HepG2 (cell line): ENCODE measurements around the gene TFAP2A. TPM values are rescaled to one million over a fixed set of nuclear protein-coding genes. Genes with fewer than 3 reads are reported as not detected.

ENCODE experiments used
- ATF3 ChIP-seq: sonication (generic); formaldehyde crosslinking; IDR thresholded peaks from 2 replicates; pipeline ENCODE4 v1.4.0; 2020; ENCODE audit warnings: missing genetic modification reagents
- CBX2 ChIP-seq, 2 experiments: fragments of 200-600 bp in 1 of 2; sonication (generic); formaldehyde crosslinking in 1 of 2; IDR thresholded peaks; 2 replicates each; pipeline versions ENCODE4 v1.7.0 to v1.8.1; 2018 to 2022; ENCODE audit warnings: low read depth in 2 of 2, low read length in 1 of 2, mild to moderate bottlenecking in 1 of 2, missing genetic modification reagents in 1 of 2
- DNMT1 ChIP-seq: sonication (generic); formaldehyde crosslinking; IDR thresholded peaks from 2 replicates; pipeline ENCODE4 v1.5.1; 2020; ENCODE audit warnings: mild to moderate bottlenecking, missing genetic modification reagents
- GABPB1 ChIP-seq: IDR thresholded peaks from 2 replicates; pipeline ENCODE4 v1.6.1; 2016; ENCODE audit warnings: mild to moderate bottlenecking, missing genetic modification reagents, moderate library complexity, missing compliant biosample characterization
- IKZF1 ChIP-seq: fragments of 450-650 bp; IDR thresholded peaks from 2 replicates; pipeline ENCODE4 v1.7.1; 2016
- MAZ ChIP-seq, 2 experiments: sonication (generic) in 1 of 2; formaldehyde crosslinking in 1 of 2; IDR thresholded peaks; 2 replicates each; pipeline versions ENCODE4 v1.5.0 to v1.6.1; 2012 to 2020; ENCODE audit warnings: low read depth in 2 of 2, mild to moderate bottlenecking in 2 of 2, borderline replicate concordance in 1 of 2, improper control_type of control experiment in 1 of 2, low read length in 1 of 2, missing genetic modification reagents in 1 of 2, moderate library complexity in 1 of 2
- MTA3 ChIP-seq: sonication (generic); formaldehyde crosslinking; IDR thresholded peaks from 2 replicates; pipeline ENCODE4 v1.4.0; 2020; ENCODE audit warnings: missing genetic modification reagents
- MTF2 ChIP-seq: sonication (generic); formaldehyde crosslinking; IDR thresholded peaks from 2 replicates; pipeline ENCODE4 v1.5.0; 2020; ENCODE audit warnings: missing genetic modification reagents, borderline replicate concordance
- NFRKB ChIP-seq: fragments of 450-650 bp; IDR thresholded peaks from 2 replicates; pipeline ENCODE4 v1.6.1; 2017
- POLR2AphosphoS2 ChIP-seq: IDR thresholded peaks from 2 replicates; pipeline ENCODE4 v1.6.1; 2011; ENCODE audit warnings: low read depth, low read length, improper control_type of control experiment
- POLR2G ChIP-seq: fragments of 200-400 bp; formaldehyde crosslinking; IDR thresholded peaks from 2 replicates; pipeline ENCODE4 v1.6.1; 2018; ENCODE audit warnings: mild to moderate bottlenecking, low read depth, low read length, moderate library complexity
- RFX3 ChIP-seq: IDR thresholded peaks from 2 replicates; pipeline ENCODE4 v1.6.1; 2016; ENCODE audit warnings: missing biosample characterization, missing genetic modification reagents
- XBP1 ChIP-seq: sonication (generic); formaldehyde crosslinking; IDR thresholded peaks from 2 replicates; pipeline ENCODE4 v1.5.0; 2020; ENCODE audit warnings: missing genetic modification reagents
- ZFY ChIP-seq: sonication (generic); formaldehyde crosslinking; IDR thresholded peaks from 2 replicates; pipeline ENCODE4 v1.4.0; 2020; ENCODE audit warnings: missing genetic modification reagents
- ZKSCAN1 ChIP-seq: fragments of 150-350 bp; IDR thresholded peaks from 2 replicates; pipeline ENCODE4 v1.6.1; 2014; ENCODE audit warnings: low read length
- ZKSCAN5 ChIP-seq: sonication (generic); formaldehyde crosslinking; IDR thresholded peaks from 2 replicates; pipeline ENCODE4 v1.5.1; 2020; ENCODE audit warnings: mild to moderate bottlenecking, missing genetic modification reagents
- ZNF142 ChIP-seq: sonication (generic); formaldehyde crosslinking; IDR thresholded peaks from 2 replicates; pipeline ENCODE4 v1.4.0; 2020; ENCODE audit warnings: missing genetic modification reagents
- ZNF253 ChIP-seq: sonication (generic); formaldehyde crosslinking; IDR thresholded peaks from 2 replicates; pipeline ENCODE4 v1.8.0; 2022; ENCODE audit warnings: mild to moderate bottlenecking, missing genetic modification reagents, borderline replicate concordance
- ZNF329 ChIP-seq: sonication (generic); formaldehyde crosslinking; IDR thresholded peaks from 2 replicates; pipeline ENCODE4 v1.9.0; 2021; ENCODE audit warnings: low read depth, mild to moderate bottlenecking, missing genetic modification reagents
- ZNF383 ChIP-seq: sonication (generic); formaldehyde crosslinking; IDR thresholded peaks from 2 replicates; pipeline ENCODE4 v1.4.0; 2020; ENCODE audit warnings: missing genetic modification reagents, mild to moderate bottlenecking, borderline replicate concordance
- ZNF569 ChIP-seq: sonication (generic); formaldehyde crosslinking; IDR thresholded peaks from 2 replicates; pipeline ENCODE4 v1.5.0; 2020; ENCODE audit warnings: mild to moderate bottlenecking, missing genetic modification reagents, moderate library complexity, borderline replicate concordance
- ZNF629 ChIP-seq: sonication (generic); formaldehyde crosslinking; conservative IDR thresholded peaks from 2 replicates; pipeline ENCODE4 v1.5.0; 2020; ENCODE audit warnings: missing genetic modification reagents
- polyA plus RNA-seq, 8 experiments: library from polyadenylated mRNA; depleted of rRNA in 3 of 8; stranded (reverse) in 7 of 8; unstranded in 1 of 8; fragments of >200 nt; fragmentation: Illumina TruSeq in 4 of 8; extraction: Trizol in 4 of 8; gene quantifications; 2 replicates each; pipeline versions ENCODE4 v1.2.1 to v1.2.3, GENCODE V29; 2011 to 2016; ENCODE audit warnings: low read depth in 4 of 8, missing spikeins in 1 of 8, mixed read lengths in 1 of 8; ENCODE audit not compliant: insufficient read depth in 1 of 8
- total RNA-seq, 5 experiments: library from RNA; depleted of rRNA; stranded (reverse); fragments of >200 nt; fragmentation: Illumina TruSeq; extraction: Trizol; gene quantifications; 2 replicates each; pipeline ENCODE4 v1.2.3, GENCODE V29; 2016; ENCODE audit warnings: low read depth in 1 of 5
- TF ChIP-seq, protein P1 (sequence below): sonication (generic); formaldehyde crosslinking; conservative IDR thresholded peaks from 2 replicates; pipeline ENCODE4 v1.4.0; 2020; ENCODE audit warnings: missing genetic modification reagents
- TF ChIP-seq, protein P2 (sequence below): IDR thresholded peaks from 2 replicates; pipeline ENCODE4 v1.6.1; 2012; ENCODE audit warnings: inconsistent platforms

TFAP2A gene
- total and polyA plus RNA-seq, 2 of the 13 experiments (the other 11 are each of a cell fraction or from before 2014, with no cell fraction given), result not detected

DNA sequence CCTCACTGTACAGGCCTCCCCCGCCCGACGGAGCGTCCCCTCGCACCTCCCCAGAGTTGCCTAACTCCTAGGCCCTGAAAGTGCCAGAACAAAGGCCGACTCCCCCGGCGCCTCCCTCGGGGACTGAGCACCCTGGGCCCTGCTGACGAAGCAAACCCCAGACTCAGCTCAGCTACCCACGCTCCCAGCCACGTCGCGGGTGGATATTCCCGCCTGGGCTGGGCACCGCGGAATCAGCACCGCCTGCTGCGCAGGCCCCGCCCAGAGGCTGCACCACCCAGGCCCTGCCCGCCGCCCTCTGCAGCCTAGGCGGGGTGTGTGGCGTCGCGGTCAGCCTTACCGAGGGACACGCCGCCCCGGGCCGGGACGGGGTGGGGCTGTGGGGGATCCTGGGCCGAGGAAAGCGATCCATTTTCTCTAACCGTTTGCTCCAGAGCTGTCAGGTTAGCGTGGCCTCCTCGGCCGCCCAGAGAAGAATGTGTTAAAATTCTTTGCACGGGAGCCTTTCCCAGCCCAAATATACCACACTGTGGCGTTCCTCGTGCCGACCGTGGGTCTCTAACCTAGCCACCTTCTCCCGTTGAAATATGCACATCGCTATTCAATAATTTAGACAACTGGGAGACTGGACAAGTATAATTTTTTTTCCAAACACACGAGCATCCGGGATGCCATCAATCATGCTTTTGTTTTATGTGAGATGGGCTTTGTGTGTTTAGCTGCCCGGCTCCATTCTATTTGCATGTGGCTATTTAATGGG lies 31.4 kb downstream of the TFAP2A start (continued):
- TF ChIP-seq ZNF142 (CRISPR knock-in tag), result no peak
- no peak for TF ChIP-seq ZKSCAN5 (CRISPR knock-in tag)
- TF ChIP-seq ZNF329 (CRISPR knock-in tag), result no peak
- TF ChIP-seq, protein P1, sequence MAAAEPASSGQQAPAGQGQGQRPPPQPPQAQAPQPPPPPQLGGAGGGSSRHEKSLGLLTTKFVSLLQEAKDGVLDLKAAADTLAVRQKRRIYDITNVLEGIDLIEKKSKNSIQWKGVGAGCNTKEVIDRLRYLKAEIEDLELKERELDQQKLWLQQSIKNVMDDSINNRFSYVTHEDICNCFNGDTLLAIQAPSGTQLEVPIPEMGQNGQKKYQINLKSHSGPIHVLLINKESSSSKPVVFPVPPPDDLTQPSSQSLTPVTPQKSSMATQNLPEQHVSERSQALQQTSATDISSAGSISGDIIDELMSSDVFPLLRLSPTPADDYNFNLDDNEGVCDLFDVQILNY (CRISPR knock-in tag), result no peak
- TF ChIP-seq, protein P2, sequence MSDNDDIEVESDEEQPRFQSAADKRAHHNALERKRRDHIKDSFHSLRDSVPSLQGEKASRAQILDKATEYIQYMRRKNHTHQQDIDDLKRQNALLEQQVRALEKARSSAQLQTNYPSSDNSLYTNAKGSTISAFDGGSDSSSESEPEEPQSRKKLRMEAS, result peak; percentile 45; the same call in 1 of the 2 replicates
- no peak for TF ChIP-seq ZNF383 (CRISPR knock-in tag)
- TF ChIP-seq DNMT1 (CRISPR knock-in tag), result no peak
- TF ChIP-seq POLR2AphosphoS2, result no peak
- TF ChIP-seq ZNF253 (CRISPR knock-in tag), result no peak
- no peak for TF ChIP-seq GABPB1
- no peak for TF ChIP-seq POLR2G
- TF ChIP-seq ZNF569 (CRISPR knock-in tag), result no peak
- no peak for TF ChIP-seq NFRKB
- no peak for TF ChIP-seq IKZF1
- TF ChIP-seq MAZ (IDR thresholded peaks at IDR 0.05; ENCODE audit: borderline replicate concordance, low read depth, low read length), result no peak
- peak; percentile 38; the same call in 1 of the 2 replicates for TF ChIP-seq MAZ (CRISPR knock-in tag; IDR thresholded peaks at IDR 0.05; ENCODE audit: low read depth)
- TF ChIP-seq ATF3, result no peak
- TF ChIP-seq ZNF629 (CRISPR knock-in tag), result no peak
- no peak for TF ChIP-seq RFX3 (CRISPR knock-in tag)
- no peak for TF ChIP-seq XBP1 (CRISPR knock-in tag)
- 0 out of 2 replicates have a peak, but pooled peaks have one; percentile 24 for TF ChIP-seq ZFY (CRISPR knock-in tag)
- peak; percentile 73; the same call in 1 of the 2 replicates for TF ChIP-seq MTF2 (CRISPR knock-in tag)
- TF ChIP-seq CBX2 (IDR thresholded peaks at IDR 0.05; ENCODE audit: low read depth, low read length), result 0 out of 2 replicates have a peak, but pooled peaks have one; percentile 42
- no peak for TF ChIP-seq CBX2 (CRISPR knock-in tag; IDR thresholded peaks at IDR 0.05; ENCODE audit: low read depth)
- no peak for TF ChIP-seq MTA3
- TF ChIP-seq ZKSCAN1, result no peak
